CD14-positive monocyte (primary cell): ENCODE data around the gene BMI1. TPM values are rescaled to one million over a fixed set of nuclear protein-coding genes. Genes with fewer than 3 reads are reported as not detected.

ENCODE experiments used
- DNase-seq, 3 donors: peaks; one replicate each; pipeline ENCODE4 v3.0.0-alpha.2; 2011 to 2022
- H2AFZ ChIP-seq: 2 replicates; pipeline ENCODE4 v1.6.0; 2012; ENCODE audit warnings: mild to moderate bottlenecking, low read depth, low read length, inconsistent platforms; ENCODE audit not compliant: insufficient read depth, poor library complexity, severe bottlenecking
- H3K27ac ChIP-seq, 2 donors: 1 replicate in 1 of 2; 2 replicates in 1 of 2; pipeline ENCODE4 v1.5.1; 2012 to 2013; ENCODE audit warnings: low read length in 2 of 2, control low read depth in 1 of 2, inconsistent platforms in 1 of 2, low read depth in 1 of 2, mild to moderate bottlenecking in 1 of 2
- H3K27me3 ChIP-seq, 2 donors: one replicate each; pipeline versions ENCODE4 v1.6.0 to v1.6.1; 2011 to 2013; ENCODE audit warnings: low read length in 2 of 2; ENCODE audit not compliant: control insufficient read depth in 2 of 2, insufficient read depth in 2 of 2
- H3K36me3 ChIP-seq, 2 donors: replicated peaks in 1 of 2; 1 replicate in 1 of 2; 2 replicates in 1 of 2; pipeline versions ENCODE4 v1.5.1 to v1.6.1; 2012 to 2013; ENCODE audit warnings: low read length in 2 of 2, control low read depth in 1 of 2, inconsistent platforms in 1 of 2, mild to moderate bottlenecking in 1 of 2; ENCODE audit not compliant: insufficient read depth in 2 of 2, control insufficient read depth in 1 of 2
- H3K4me1 ChIP-seq, 2 donors: 1 replicate in 1 of 2; 2 replicates in 1 of 2; pipeline versions ENCODE4 v1.5.1 to v1.6.1; 2012 to 2013; ENCODE audit warnings: low read length in 2 of 2, control low read depth in 1 of 2, inconsistent platforms in 1 of 2, mild to moderate bottlenecking in 1 of 2, moderate library complexity in 1 of 2; ENCODE audit not compliant: insufficient read depth in 2 of 2, control insufficient read depth in 1 of 2
- H3K4me2 ChIP-seq: replicated peaks from 2 replicates; pipeline ENCODE3; 2012; ENCODE audit warnings: low read length, moderate library complexity, mild to moderate bottlenecking; ENCODE audit not compliant: poor library complexity, severe bottlenecking; ENCODE audit errors: extremely low read depth
- H3K4me3 ChIP-seq, 3 experiments: fragments of 200-600 bp in 1 of 3; sonication (generic) in 1 of 3; replicated peaks in 1 of 3; 1 replicate in 2 of 3; 2 replicates in 1 of 3; pipeline ENCODE4 v1.5.1; 2011 to 2013; ENCODE audit warnings: low read length in 3 of 3, mild to moderate bottlenecking in 3 of 3, control low read depth in 2 of 3, low read depth in 2 of 3, inconsistent platforms in 1 of 3, moderate library complexity in 1 of 3
- H3K79me2 ChIP-seq: 2 replicates; pipeline ENCODE4 v1.6.0; 2012; ENCODE audit warnings: mild to moderate bottlenecking, control low read depth, inconsistent platforms, low read length, moderate library complexity; ENCODE audit not compliant: insufficient read depth
- H3K9ac ChIP-seq: 2 replicates; pipeline ENCODE4 v1.6.0; 2017; ENCODE audit warnings: low read length, mild to moderate bottlenecking; ENCODE audit not compliant: insufficient read depth, poor library complexity, severe bottlenecking
- H3K9me3 ChIP-seq, 2 donors: replicated peaks in 1 of 2; 1 replicate in 1 of 2; 2 replicates in 1 of 2; pipeline versions ENCODE4 v1.5.1 to v1.6.1; 2012 to 2013; ENCODE audit warnings: low read length in 2 of 2, control low read depth in 1 of 2; ENCODE audit not compliant: control insufficient read depth in 1 of 2, insufficient read depth in 1 of 2
- H4K20me1 ChIP-seq: 2 replicates; pipeline ENCODE4 v1.6.0; 2012; ENCODE audit warnings: mild to moderate bottlenecking, low read length, control low read depth, moderate library complexity; ENCODE audit not compliant: insufficient read depth
- H3K27ac Mint-ChIP-seq, 7 donors: one replicate each; pipeline ENCODE4 v1.8.0; 2020; ENCODE audit warnings: mild to moderate bottlenecking in 7 of 7, mixed read lengths in 7 of 7, moderate library complexity in 6 of 7, inconsistent platforms in 2 of 7
- H3K27me3 Mint-ChIP-seq, 3 donors: one replicate each; pipeline ENCODE4 v1.8.0; 2021 to 2022; ENCODE audit warnings: low read depth in 3 of 3, mild to moderate bottlenecking in 3 of 3, mixed read lengths in 3 of 3, moderate library complexity in 3 of 3, inconsistent platforms in 1 of 3
- H3K36me3 Mint-ChIP-seq, 2 donors: one replicate each; pipeline ENCODE4 v1.8.0; 2020; ENCODE audit warnings: mixed read lengths in 2 of 2, inconsistent platforms in 1 of 2, mild to moderate bottlenecking in 1 of 2
- H3K4me1 Mint-ChIP-seq: one replicate; pipeline ENCODE4 v1.8.0; 2020; ENCODE audit warnings: mild to moderate bottlenecking, mixed read lengths
- H3K4me3 Mint-ChIP-seq, 2 donors: one replicate each; pipeline ENCODE4 v1.8.0; 2020; ENCODE audit warnings: mild to moderate bottlenecking in 2 of 2, mixed read lengths in 2 of 2, moderate library complexity in 1 of 2
- H3K9me3 Mint-ChIP-seq, 7 donors: one replicate each; pipeline ENCODE4 v1.8.0; 2020 to 2022; ENCODE audit warnings: mixed read lengths in 7 of 7, mild to moderate bottlenecking in 6 of 7, moderate library complexity in 6 of 7, inconsistent platforms in 2 of 7
- CTCF ChIP-seq: fragments of 200-600 bp; IDR thresholded peaks from one replicate; pipeline ENCODE4 v1.8.0; 2022; ENCODE audit warnings: antibody characterized with exemption, mild to moderate bottlenecking
- WGBS: methylation state at CpG from one replicate; pipeline ENCODE4 v1.1.5; 2013; ENCODE audit warnings: missing lambda C conversion rate; ENCODE audit not compliant: insufficient coverage; 5-methylcytosine and 5-hydroxymethylcytosine counted together
- intact Hi-C, 2 donors: fragments of 100-400 bp; cut with micrococcal nuclease; formaldehyde crosslinking; loops; one replicate each; pipeline versions ENCODE4 v1.15.0 to v1.15.1; 2023
- polyA plus RNA-seq, 3 donors: library from polyadenylated mRNA; depleted of rRNA in 1 of 3; unstranded in 2 of 3; stranded (reverse) in 1 of 3; fragments of 300-500 nt in 2 of 3; fragments of >200 nt in 1 of 3; fragmentation: Illumina TruSeq in 2 of 3; gene quantifications; 1 replicate in 2 of 3; 2 replicates in 1 of 3; pipeline ENCODE4 v1.2.3, GENCODE V29; 2012 to 2021

Gene BMI1
- polyA plus RNA-seq, 3 donors, result 7.5 to 11.9 (median 11.0) TPM

- peaks cover 16% of the 10 kb centered on the region in 2 donors for H3K36me3 Mint-ChIP-seq
- H3K27me3 ChIP-seq, result peaks cover 44 to 69% of the 10 kb centered on the region in 2 donors
- H3K4me2 ChIP-seq, result peak overlapping the region; percentile 67
- H3K27ac ChIP-seq, result no peak overlapping the region
- DNase-seq, result no peak
- peak overlapping the region in 1 of 3 experiments; percentile 62 for H3K4me3 ChIP-seq
- peaks cover 10 to 13% of the 10 kb centered on the region in 2 donors for H3K36me3 ChIP-seq
- peak overlapping the region; percentile 76 to 94 for H3K4me3 Mint-ChIP-seq
- H4K20me1 ChIP-seq, result no peaks in the 10 kb centered on the region
- no peak overlapping the region for H3K9ac ChIP-seq
- H2AFZ ChIP-seq, result peak overlapping the region; percentile 96
- TF ChIP-seq CTCF, result no peak
- intact Hi-C loops, result no loop called here
- WGBS, result 79% methylated on average over 11 of the region's 16 CpGs
- H3K9me3 ChIP-seq, result peaks cover 10 to 27% of the 10 kb centered on the region in 2 donors
- H3K4me1 ChIP-seq, result peaks cover 42 to 47% of the 10 kb centered on the region in 2 donors
- peaks cover 0 to 37% (median 27%) of the 10 kb centered on the region in 7 donors for H3K9me3 Mint-ChIP-seq
- peak overlapping the region in 2 of 7 donors; percentile 64 to 74 for H3K27ac Mint-ChIP-seq
- H3K4me1 Mint-ChIP-seq, result peaks cover 37% of the 10 kb centered on the region
- no peaks in the 10 kb centered on the region for H3K79me2 ChIP-seq
- peaks cover 56 to 62% (median 61%) of the 10 kb centered on the region in 3 donors for H3K27me3 Mint-ChIP-seq
Measured at GRCh38 chr10:22333975-22334282, 13.0 kb downstream of the BMI1 start.

GRCh38 chr10:22334414-22335172, 13.7 kb downstream of the BMI1 start:
- Histone ChIP-seq H3K4me3 (peak overlapping the region; percentile 41 to 62 (median 50)), H3K36me3 (peaks cover 3 to 6% of the 10 kb centered on the region in 2 donors), H4K20me1 (no peaks in the 10 kb centered on the region), H3K4me2 (peak overlapping the region; percentile 67), H3K9ac (peak overlapping the region; percentile 67), H2AFZ (peak overlapping the region; percentile 96), H3K27me3 (peaks cover 49 to 75% of the 10 kb centered on the region in 2 donors), H3K9me3 (peaks cover 10 to 27% of the 10 kb centered on the region in 2 donors), H3K79me2 (no peaks in the 10 kb centered on the region), H3K27ac (no peak overlapping the region), H3K4me1 (peaks cover 42 to 47% of the 10 kb centered on the region in 2 donors)
- WGBS, result 25% methylated on average over 63 of the region's 73 CpGs
- peak in 1 of 3 donors; percentile 46 for DNase-seq
- peaks cover 0 to 37% (median 27%) of the 10 kb centered on the region in 7 donors for H3K9me3 Mint-ChIP-seq
- H3K36me3 Mint-ChIP-seq, result peaks cover 10% of the 10 kb centered on the region in 2 donors
- H3K4me1 Mint-ChIP-seq, result peaks cover 38% of the 10 kb centered on the region
- peak overlapping the region; percentile 80 to 94 for H3K4me3 Mint-ChIP-seq
- peaks cover 63 to 69% (median 68%) of the 10 kb centered on the region in 3 donors for H3K27me3 Mint-ChIP-seq
- intact Hi-C loops, result no loop called here
- TF ChIP-seq CTCF, result no peak
- H3K27ac Mint-ChIP-seq, result peak overlapping the region in 5 of 7 donors; percentile 53 to 92 (median 66)
